Lower leg skin (tissue), 4 donors: ENCODE data around the gene CTNNB1. TPM values are rescaled to one million over a fixed set of nuclear protein-coding genes. Genes with fewer than 3 reads are reported as not detected.

Experiments
- DNase-seq, 2 donors: peaks; one replicate each; pipeline ENCODE4 v3.0.0-alpha.2; 2019; ENCODE audit warnings: low spot score in 2 of 2
- H3K4me3 ChIP-seq: fragments of 200-600 bp; sonication (generic); 2 replicates; pipeline ENCODE4 v1.5.1; 2017; ENCODE audit warnings: mild to moderate bottlenecking, low read depth; ENCODE audit not compliant: poor library complexity, severe bottlenecking
- CTCF ChIP-seq, 3 donors: fragments of 450-650 bp; IDR thresholded peaks; one replicate each; pipeline ENCODE4 v1.5.1; 2016; ENCODE audit warnings: antibody characterized with exemption in 3 of 3, mild to moderate bottlenecking in 3 of 3, moderate library complexity in 2 of 3
- POLR2A ChIP-seq, 2 donors: fragments of 450-650 bp; IDR thresholded peaks; one replicate each; pipeline ENCODE4 v1.6.1; 2016 to 2017; ENCODE audit warnings: antibody characterized with exemption in 2 of 2, mild to moderate bottlenecking in 1 of 2, moderate library complexity in 1 of 2
- WGBS, 2 donors: methylation state at CpG; one replicate each; pipeline ENCODE4 v1.1.5; 2018; 5-methylcytosine and 5-hydroxymethylcytosine counted together
- intact Hi-C: fragments of 100-400 bp; cut with DNase I; formaldehyde crosslinking; loops from one replicate; pipeline ENCODE4 v1.15.0; 2023; ENCODE audit warnings: low total_unique reads
- total RNA-seq, 4 donors: library from RNA; depleted of rRNA; stranded (reverse); fragments of >200 nt; gene quantifications; one replicate each; pipeline ENCODE4 v1.1.0, GENCODE V29; 2016

CTNNB1 gene
- total RNA-seq, 4 donors from 2014 or later, result 263 to 421 (median 300) TPM

DNA sequence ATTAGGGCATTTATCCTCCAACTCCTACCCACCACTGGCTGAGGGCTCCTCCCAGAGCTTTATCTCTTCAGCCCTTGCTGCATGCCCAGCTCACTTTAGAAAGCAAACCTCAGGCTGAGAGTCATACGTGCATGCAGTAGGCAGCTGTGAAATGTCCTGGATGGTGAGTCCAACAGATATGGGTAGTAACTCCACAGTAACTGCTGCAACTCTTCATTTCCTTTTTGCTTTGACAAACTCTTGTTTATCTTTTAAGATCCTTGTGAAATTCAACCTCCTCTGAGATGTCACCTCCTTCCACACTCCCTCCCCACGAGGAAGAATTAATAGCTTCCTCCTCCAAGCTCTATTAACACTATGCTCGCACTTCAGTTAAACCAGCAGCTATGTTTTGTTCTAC, 35.9 kb upstream of the CTNNB1 start:
- no peak overlapping the region for H3K4me3 ChIP-seq
- 73 to 76% methylated on average over 3 of the region's 3 CpGs for WGBS, 2 donors
- intact Hi-C loops, result no loop called here
- TF ChIP-seq POLR2A (IDR thresholded peaks at IDR 0.05), result no peak
- no peak for TF ChIP-seq CTCF (IDR thresholded peaks at IDR 0.05)
- DNase-seq, result no peak

- TF ChIP-seq POLR2A (IDR thresholded peaks at IDR 0.05) (no peak), CTCF (IDR thresholded peaks at IDR 0.05) (no peak)
- intact Hi-C loops, result no loop called here
- DNase-seq, result no peak
- 67 to 75% methylated on average over 2 of the region's 2 CpGs for WGBS, 2 donors
- H3K4me3 ChIP-seq, result no peak overlapping the region
Measured at GRCh38 chr3:41164777-41165176, 34.5 kb upstream of the CTNNB1 start.

DNA sequence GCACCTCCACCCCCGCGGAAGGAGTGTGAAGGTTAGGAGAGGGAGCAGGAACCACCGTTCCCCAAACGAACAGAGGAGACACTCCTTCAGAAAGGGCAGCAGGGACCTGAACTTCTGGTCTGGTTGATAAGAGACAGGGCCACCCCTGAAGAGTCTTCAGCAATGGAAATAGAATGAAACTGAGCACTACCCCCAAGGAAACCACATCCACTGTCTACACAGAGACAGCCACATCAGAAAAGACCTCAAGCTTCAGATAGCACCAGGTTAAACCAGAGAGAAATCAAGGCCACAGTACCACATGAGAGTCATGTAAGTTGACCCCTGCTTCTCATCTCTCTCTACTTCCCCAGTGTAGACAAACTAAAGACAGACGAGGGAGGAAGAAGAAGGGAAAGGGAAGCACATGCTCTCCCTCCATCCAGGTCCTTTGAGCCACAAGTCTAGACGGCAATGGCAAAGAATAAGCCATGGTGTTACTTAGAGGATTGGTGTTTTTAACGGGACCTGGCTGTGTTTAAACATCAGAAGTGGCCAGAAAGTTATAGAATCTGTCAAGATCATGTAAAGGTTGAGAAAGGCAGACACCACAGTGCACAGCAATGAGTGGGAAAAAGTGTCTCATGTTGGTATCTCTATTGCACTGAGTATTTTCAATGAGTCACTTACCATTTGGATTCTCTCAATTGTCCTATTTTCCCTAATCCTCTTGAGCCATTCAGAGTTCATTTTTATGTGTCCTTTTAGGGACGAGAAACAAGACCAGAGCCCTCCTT, 31.4 kb upstream of the CTNNB1 start:
- no peak overlapping the region for H3K4me3 ChIP-seq
- no peak for TF ChIP-seq POLR2A (IDR thresholded peaks at IDR 0.05)
- no peak for TF ChIP-seq CTCF (IDR thresholded peaks at IDR 0.05)
- no peak for DNase-seq
- WGBS, 2 donors, result 77 to 78% methylated on average over 8 of the region's 8 CpGs
- intact Hi-C loops, result no loop called here

DNA sequence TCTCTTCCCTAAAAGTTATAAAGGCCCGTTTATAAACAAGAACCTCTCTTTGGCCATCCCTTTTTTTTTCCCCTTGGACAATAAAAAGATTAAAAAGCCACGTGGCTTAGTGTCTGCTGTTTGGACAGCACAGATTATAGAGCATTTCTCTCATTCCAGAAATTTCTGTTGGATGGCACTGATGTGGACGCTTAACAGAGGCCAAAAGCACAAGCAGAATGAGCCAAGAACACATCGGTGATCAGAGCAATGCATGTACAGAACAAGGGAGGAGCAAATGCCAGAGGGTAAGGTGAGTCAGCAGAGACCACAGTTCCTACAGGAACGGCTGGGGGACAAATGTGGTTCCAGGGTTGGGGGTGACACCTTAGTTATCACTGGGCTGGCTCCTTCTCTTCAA, 30.3 kb upstream of the CTNNB1 start:
- H3K4me3 ChIP-seq, result no peak overlapping the region
- intact Hi-C loops, result no loop called here
- 41 to 49% methylated on average over 5 of the region's 5 CpGs for WGBS, 2 donors
- TF ChIP-seq POLR2A (IDR thresholded peaks at IDR 0.05), result no peak
- TF ChIP-seq CTCF (IDR thresholded peaks at IDR 0.05), result no peak
- no peak for DNase-seq

- no peak for TF ChIP-seq CTCF (IDR thresholded peaks at IDR 0.05)
- no peak for TF ChIP-seq POLR2A (IDR thresholded peaks at IDR 0.05)
- DNase-seq, result no peak
Measured at GRCh38 chr3:41173926-41174885, 25.1 kb upstream of the CTNNB1 start.

More at GRCh38 chr3:41173926-41174885, 25.1 kb upstream of the CTNNB1 start:
- no peak overlapping the region for H3K4me3 ChIP-seq
- WGBS, 2 donors, result 79 to 81% methylated on average over 7 of the region's 7 CpGs
- intact Hi-C loops, result no loop called here
